GM12878 (cell line): ENCODE measurements around the gene TCEA2. TPM values are rescaled to one million over a fixed set of nuclear protein-coding genes. Genes with fewer than 3 reads are reported as not detected.
A peak's percentile ranks its signal among the peaks of the same experiment; 100 is the strongest.

Experiments
- ASH2L ChIP-seq: fragments of 300-600, 200-600 bp; sonication (generic); IDR thresholded peaks from 2 replicates; pipeline ENCODE4 v1.6.1; 2017; ENCODE audit warnings: low read depth, mild to moderate bottlenecking, borderline replicate concordance
- BMI1 ChIP-seq: fragments of 450-650 bp; IDR thresholded peaks from 2 replicates; pipeline ENCODE4 v1.6.1; 2016; ENCODE audit warnings: mild to moderate bottlenecking, moderate library complexity, borderline replicate concordance
- IKZF2 ChIP-seq, 2 experiments: fragments of 450-650 bp; IDR thresholded peaks; 2 replicates each; pipeline ENCODE4 v1.6.1; 2017; ENCODE audit warnings: mild to moderate bottlenecking in 2 of 2, moderate library complexity in 2 of 2
- LARP7 ChIP-seq: fragments of 450-650 bp; IDR thresholded peaks from 2 replicates; pipeline ENCODE4 v1.6.1; 2017; ENCODE audit warnings: mild to moderate bottlenecking
- MTA3 ChIP-seq: IDR thresholded peaks from 2 replicates; pipeline ENCODE4 v1.6.1; 2012; ENCODE audit warnings: low read length, inconsistent platforms, borderline replicate concordance
- NFIC ChIP-seq: IDR thresholded peaks from 2 replicates; pipeline ENCODE4 v1.6.1; 2012; ENCODE audit warnings: low read depth, mild to moderate bottlenecking, inconsistent platforms, low read length, moderate library complexity
- NFYA ChIP-seq: IDR thresholded peaks from 2 replicates; pipeline ENCODE4 v1.6.1; 2011; ENCODE audit warnings: low read depth, mild to moderate bottlenecking, low read length, improper control_type of control experiment, borderline replicate concordance
- SREBF2 ChIP-seq: IDR thresholded peaks from 2 replicates; pipeline ENCODE4 v1.6.1; 2012; ENCODE audit warnings: mild to moderate bottlenecking, low read length
- STAT1 ChIP-seq: fragments of 450-650 bp; conservative IDR thresholded peaks from 2 replicates; pipeline ENCODE4 v1.6.1; 2014; ENCODE audit warnings: antibody characterized with exemption, mild to moderate bottlenecking
- STAT3 ChIP-seq: IDR thresholded peaks from 2 replicates; pipeline ENCODE4 v1.6.1; 2011; ENCODE audit warnings: low read depth, low read length, improper control_type of control experiment
- ZBED1 ChIP-seq: IDR thresholded peaks from 2 replicates; pipeline ENCODE4 v1.6.1; 2016; ENCODE audit warnings: borderline replicate concordance
- polyA plus RNA-seq, 11 experiments: library from polyadenylated mRNA; depleted of rRNA in 4 of 11; unstranded in 6 of 11; stranded (reverse) in 5 of 11; fragments of >200 nt; fragmentation: Nextera tagmentation in 4 of 11; fragmentation: Illumina TruSeq in 1 of 11; extraction: Ambion mirVana in 4 of 11; extraction: Trizol in 1 of 11; gene quantifications; 1 replicate in 1 of 11; 2 replicates in 10 of 11; pipeline versions ENCODE4 v1.2.1 to v1.2.3, GENCODE V29; 2011 to 2016; ENCODE audit warnings: inconsistent platforms in 2 of 11, missing spikeins in 2 of 11, low read depth in 1 of 11
- total RNA-seq, 4 experiments: library from RNA; depleted of rRNA in 3 of 4; stranded (reverse); fragments of >200 nt in 3 of 4; fragmentation: Illumina TruSeq in 1 of 4; extraction: Trizol in 1 of 4; gene quantifications; 2 replicates each; pipeline versions ENCODE4 v1.2.1 to v1.2.3, GENCODE V29; 2013 to 2021
- TF ChIP-seq, protein P1 (sequence below): IDR thresholded peaks from 2 replicates; pipeline ENCODE4 v1.6.1; 2011; ENCODE audit warnings: mild to moderate bottlenecking, low read depth, low read length, moderate library complexity; ENCODE audit not compliant: insufficient replicate concordance
- TF ChIP-seq, protein P2 (sequence below): fragments of 450-650 bp; IDR thresholded peaks from 2 replicates; pipeline ENCODE4 v1.6.1; 2016; ENCODE audit warnings: mild to moderate bottlenecking, moderate library complexity, borderline replicate concordance
- TF ChIP-seq, protein P3 (sequence below): fragments of 450-650 bp; IDR thresholded peaks from 2 replicates; pipeline ENCODE4 v1.6.1; 2017; ENCODE audit warnings: borderline replicate concordance
- TF ChIP-seq, protein P4 (sequence below): fragments of 450-650 bp; IDR thresholded peaks from 2 replicates; pipeline ENCODE4 v1.6.1; 2017; ENCODE audit warnings: mild to moderate bottlenecking, low read depth, inconsistent platforms; ENCODE audit not compliant: poor library complexity, severe bottlenecking
- TF ChIP-seq, protein P5 (sequence below): IDR thresholded peaks from 2 replicates; pipeline ENCODE4 v1.6.1; 2012; ENCODE audit warnings: low read depth, low read length, improper control_type of control experiment

The TCEA2 gene
- total and polyA plus RNA-seq, 10 of the 15 experiments (the other 5 are each of a cell fraction or from before 2014, with no cell fraction given) = 3.4 to 42.5 (median 13.3) TPM

- TF ChIP-seq BMI1 (no peak), ASH2L (no peak), ZBED1 (no peak), MTA3 (no peak), STAT1 (no peak), SREBF2 (no peak), STAT3 (no peak), NFYA (no peak), NFIC (no peak), IKZF2 (IDR thresholded peaks at IDR 0.05) (peak; percentile 51 to 70; a peak in 3 of 4 replicates), LARP7 (no peak; the same call in 1 of the 2 replicates)
- TF ChIP-seq, protein P1, sequence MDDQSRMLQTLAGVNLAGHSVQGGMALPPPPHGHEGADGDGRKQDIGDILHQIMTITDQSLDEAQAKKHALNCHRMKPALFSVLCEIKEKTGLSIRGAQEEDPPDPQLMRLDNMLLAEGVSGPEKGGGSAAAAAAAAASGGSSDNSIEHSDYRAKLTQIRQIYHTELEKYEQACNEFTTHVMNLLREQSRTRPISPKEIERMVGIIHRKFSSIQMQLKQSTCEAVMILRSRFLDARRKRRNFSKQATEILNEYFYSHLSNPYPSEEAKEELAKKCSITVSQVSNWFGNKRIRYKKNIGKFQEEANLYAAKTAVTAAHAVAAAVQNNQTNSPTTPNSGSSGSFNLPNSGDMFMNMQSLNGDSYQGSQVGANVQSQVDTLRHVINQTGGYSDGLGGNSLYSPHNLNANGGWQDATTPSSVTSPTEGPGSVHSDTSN = no peak
- TF ChIP-seq, protein P2, sequence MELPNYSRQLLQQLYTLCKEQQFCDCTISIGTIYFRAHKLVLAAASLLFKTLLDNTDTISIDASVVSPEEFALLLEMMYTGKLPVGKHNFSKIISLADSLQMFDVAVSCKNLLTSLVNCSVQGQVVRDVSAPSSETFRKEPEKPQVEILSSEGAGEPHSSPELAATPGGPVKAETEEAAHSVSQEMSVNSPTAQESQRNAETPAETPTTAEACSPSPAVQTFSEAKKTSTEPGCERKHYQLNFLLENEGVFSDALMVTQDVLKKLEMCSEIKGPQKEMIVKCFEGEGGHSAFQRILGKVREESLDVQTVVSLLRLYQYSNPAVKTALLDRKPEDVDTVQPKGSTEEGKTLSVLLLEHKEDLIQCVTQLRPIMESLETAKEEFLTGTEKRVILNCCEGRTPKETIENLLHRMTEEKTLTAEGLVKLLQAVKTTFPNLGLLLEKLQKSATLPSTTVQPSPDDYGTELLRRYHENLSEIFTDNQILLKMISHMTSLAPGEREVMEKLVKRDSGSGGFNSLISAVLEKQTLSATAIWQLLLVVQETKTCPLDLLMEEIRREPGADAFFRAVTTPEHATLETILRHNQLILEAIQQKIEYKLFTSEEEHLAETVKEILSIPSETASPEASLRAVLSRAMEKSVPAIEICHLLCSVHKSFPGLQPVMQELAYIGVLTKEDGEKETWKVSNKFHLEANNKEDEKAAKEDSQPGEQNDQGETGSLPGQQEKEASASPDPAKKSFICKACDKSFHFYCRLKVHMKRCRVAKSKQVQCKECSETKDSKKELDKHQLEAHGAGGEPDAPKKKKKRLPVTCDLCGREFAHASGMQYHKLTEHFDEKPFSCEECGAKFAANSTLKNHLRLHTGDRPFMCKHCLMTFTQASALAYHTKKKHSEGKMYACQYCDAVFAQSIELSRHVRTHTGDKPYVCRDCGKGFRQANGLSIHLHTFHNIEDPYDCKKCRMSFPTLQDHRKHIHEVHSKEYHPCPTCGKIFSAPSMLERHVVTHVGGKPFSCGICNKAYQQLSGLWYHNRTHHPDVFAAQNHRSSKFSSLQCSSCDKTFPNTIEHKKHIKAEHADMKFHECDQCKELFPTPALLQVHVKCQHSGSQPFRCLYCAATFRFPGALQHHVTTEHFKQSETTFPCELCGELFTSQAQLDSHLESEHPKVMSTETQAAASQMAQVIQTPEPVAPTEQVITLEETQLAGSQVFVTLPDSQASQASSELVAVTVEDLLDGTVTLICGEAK = peak; percentile 60; the same call in 1 of the 2 replicates
- TF ChIP-seq, protein P3, sequence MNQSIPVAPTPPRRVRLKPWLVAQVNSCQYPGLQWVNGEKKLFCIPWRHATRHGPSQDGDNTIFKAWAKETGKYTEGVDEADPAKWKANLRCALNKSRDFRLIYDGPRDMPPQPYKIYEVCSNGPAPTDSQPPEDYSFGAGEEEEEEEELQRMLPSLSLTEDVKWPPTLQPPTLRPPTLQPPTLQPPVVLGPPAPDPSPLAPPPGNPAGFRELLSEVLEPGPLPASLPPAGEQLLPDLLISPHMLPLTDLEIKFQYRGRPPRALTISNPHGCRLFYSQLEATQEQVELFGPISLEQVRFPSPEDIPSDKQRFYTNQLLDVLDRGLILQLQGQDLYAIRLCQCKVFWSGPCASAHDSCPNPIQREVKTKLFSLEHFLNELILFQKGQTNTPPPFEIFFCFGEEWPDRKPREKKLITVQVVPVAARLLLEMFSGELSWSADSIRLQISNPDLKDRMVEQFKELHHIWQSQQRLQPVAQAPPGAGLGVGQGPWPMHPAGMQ = no peak
- TF ChIP-seq, protein P4, sequence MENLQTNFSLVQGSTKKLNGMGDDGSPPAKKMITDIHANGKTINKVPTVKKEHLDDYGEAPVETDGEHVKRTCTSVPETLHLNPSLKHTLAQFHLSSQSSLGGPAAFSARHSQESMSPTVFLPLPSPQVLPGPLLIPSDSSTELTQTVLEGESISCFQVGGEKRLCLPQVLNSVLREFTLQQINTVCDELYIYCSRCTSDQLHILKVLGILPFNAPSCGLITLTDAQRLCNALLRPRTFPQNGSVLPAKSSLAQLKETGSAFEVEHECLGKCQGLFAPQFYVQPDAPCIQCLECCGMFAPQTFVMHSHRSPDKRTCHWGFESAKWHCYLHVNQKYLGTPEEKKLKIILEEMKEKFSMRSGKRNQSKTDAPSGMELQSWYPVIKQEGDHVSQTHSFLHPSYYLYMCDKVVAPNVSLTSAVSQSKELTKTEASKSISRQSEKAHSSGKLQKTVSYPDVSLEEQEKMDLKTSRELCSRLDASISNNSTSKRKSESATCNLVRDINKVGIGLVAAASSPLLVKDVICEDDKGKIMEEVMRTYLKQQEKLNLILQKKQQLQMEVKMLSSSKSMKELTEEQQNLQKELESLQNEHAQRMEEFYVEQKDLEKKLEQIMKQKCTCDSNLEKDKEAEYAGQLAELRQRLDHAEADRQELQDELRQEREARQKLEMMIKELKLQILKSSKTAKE = peak; percentile 46
- TF ChIP-seq, protein P5, sequence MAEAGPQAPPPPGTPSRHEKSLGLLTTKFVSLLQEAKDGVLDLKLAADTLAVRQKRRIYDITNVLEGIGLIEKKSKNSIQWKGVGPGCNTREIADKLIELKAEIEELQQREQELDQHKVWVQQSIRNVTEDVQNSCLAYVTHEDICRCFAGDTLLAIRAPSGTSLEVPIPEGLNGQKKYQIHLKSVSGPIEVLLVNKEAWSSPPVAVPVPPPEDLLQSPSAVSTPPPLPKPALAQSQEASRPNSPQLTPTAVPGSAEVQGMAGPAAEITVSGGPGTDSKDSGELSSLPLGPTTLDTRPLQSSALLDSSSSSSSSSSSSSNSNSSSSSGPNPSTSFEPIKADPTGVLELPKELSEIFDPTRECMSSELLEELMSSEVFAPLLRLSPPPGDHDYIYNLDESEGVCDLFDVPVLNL = no peak
Measured at GRCh38 chr20:64077094-64077493, 14.1 kb downstream of the TCEA2 start (continued).
